ENCODE results near the gene SHISA6.

- TF ChIP-seq CTCF (optimal IDR thresholded peaks at IDR 0.05 in 1 of 3, IDR thresholded peaks at IDR 0.05 in 1 of 3, conservative IDR thresholded peaks at IDR 0.05 in 1 of 3; ENCODE audit: extremely low read depth in 1 of 3, insufficient read depth in 2 of 3, low read length in 3 of 3) (peak in 1 of 3 experiments; percentile 13), EZH2 (IDR thresholded peaks at IDR 0.05; ENCODE audit: low read length) (no peak)
These were observed 10.6 kb downstream of the SHISA6 start for GRCh38 chr17:11251561-11252107.
